ENCODE results near the gene DSC2. TPM values are rescaled to one million over a fixed set of nuclear protein-coding genes. Genes with fewer than 3 reads are reported as not detected.

DSC2 gene
- polyA plus RNA-seq, 1 donor from 2014 or later, result not detected

- Mint-ChIP-seq H3K36me3 (no peaks in the 10 kb centered on the region), H3K4me1 (no peaks in the 10 kb centered on the region), H3K9me3 (peaks cover 0 to 1% (median 0%) of the 10 kb centered on the region in 3 donors), H3K27me3 (no peaks in the 10 kb centered on the region), H3K27ac (no peak overlapping the region), H3K4me3 (no peak overlapping the region)
Measured at GRCh38 chr18:31066266-31066665, 36.0 kb downstream of the DSC2 start.

DNA sequence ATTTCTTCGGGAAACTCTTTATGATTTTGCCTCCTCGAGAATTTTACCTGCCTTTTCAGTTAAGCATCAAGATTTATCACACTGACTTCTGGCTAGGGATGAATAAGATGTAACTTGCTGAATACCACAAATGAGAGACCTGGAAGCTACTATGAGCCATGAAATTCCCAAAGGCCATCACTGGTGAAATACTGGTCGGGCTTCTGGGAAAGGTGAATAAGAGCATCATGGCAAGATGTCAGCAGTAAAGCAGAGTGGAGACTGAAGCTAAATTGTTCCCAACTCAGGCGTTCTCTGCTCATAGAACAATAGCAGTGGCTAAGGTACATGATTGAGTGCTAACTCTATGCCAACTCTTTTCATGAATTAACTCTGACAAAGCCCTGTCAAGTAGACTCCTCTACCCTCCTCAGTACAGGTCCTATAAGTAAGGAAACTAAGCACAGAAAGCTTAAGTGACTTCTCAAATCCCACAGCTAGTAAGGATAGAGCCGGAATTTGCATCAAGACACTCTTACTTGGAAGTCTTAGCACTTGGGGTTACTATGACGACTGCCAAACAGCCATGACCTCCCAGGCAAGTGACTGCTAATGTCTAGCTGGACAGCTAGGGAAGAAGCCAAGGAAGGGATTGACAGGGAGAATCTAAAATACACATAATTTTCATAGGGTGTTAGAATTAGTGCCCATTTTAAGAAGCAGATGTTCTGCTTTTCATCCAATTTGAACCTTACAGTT is 37.0 kb downstream of the DSC2 start:
- Mint-ChIP-seq H3K27me3 (no peaks in the 10 kb centered on the region), H3K36me3 (no peaks in the 10 kb centered on the region), H3K4me3 (no peak overlapping the region), H3K27ac (no peak overlapping the region), H3K9me3 (peaks cover 0 to 1% (median 0%) of the 10 kb centered on the region in 3 donors), H3K4me1 (no peaks in the 10 kb centered on the region)

- Mint-ChIP-seq H3K36me3 (no peaks in the 10 kb centered on the region), H3K9me3 (no peaks in the 10 kb centered on the region), H3K27ac (no peak overlapping the region), H3K27me3 (no peaks in the 10 kb centered on the region), H3K4me3 (no peak overlapping the region), H3K4me1 (no peaks in the 10 kb centered on the region)
Measured at GRCh38 chr18:31064130-31064529, 38.1 kb downstream of the DSC2 start.

GRCh38 chr18:31061945-31062344 is 40.3 kb downstream of the DSC2 start:
- no peak overlapping the region for H3K4me3 Mint-ChIP-seq
- H3K36me3 Mint-ChIP-seq, result no peaks in the 10 kb centered on the region
- H3K27me3 Mint-ChIP-seq, result no peaks in the 10 kb centered on the region
- H3K27ac Mint-ChIP-seq, result no peak overlapping the region
- H3K9me3 Mint-ChIP-seq, result no peaks in the 10 kb centered on the region
- H3K4me1 Mint-ChIP-seq, result no peaks in the 10 kb centered on the region

- no peak overlapping the region for H3K4me3 Mint-ChIP-seq
- H3K9me3 Mint-ChIP-seq, result peaks cover 0 to 2% (median 0%) of the 10 kb centered on the region in 3 donors
- H3K27me3 Mint-ChIP-seq, result no peaks in the 10 kb centered on the region
- no peak overlapping the region for H3K27ac Mint-ChIP-seq
- no peaks in the 10 kb centered on the region for H3K36me3 Mint-ChIP-seq
- H3K4me1 Mint-ChIP-seq, result no peaks in the 10 kb centered on the region
Measured at GRCh38 chr18:31058897-31059296, 43.3 kb downstream of the DSC2 start.

GRCh38 chr18:31057917-31058316 is 44.3 kb downstream of the DSC2 start:
- H3K4me1 Mint-ChIP-seq, result no peaks in the 10 kb centered on the region
- no peak overlapping the region for H3K27ac Mint-ChIP-seq
- H3K9me3 Mint-ChIP-seq, result peaks cover 0 to 3% (median 2%) of the 10 kb centered on the region in 3 donors
- no peaks in the 10 kb centered on the region for H3K27me3 Mint-ChIP-seq
- H3K36me3 Mint-ChIP-seq, result no peaks in the 10 kb centered on the region
- H3K4me3 Mint-ChIP-seq, result no peak overlapping the region

GRCh38 chr18:31057051-31057450 is 45.2 kb downstream of the DSC2 start:
- Mint-ChIP-seq H3K9me3 (peaks cover 0 to 7% (median 4%) of the 10 kb centered on the region in 3 donors), H3K27ac (no peak overlapping the region), H3K4me3 (no peak overlapping the region), H3K27me3 (no peaks in the 10 kb centered on the region), H3K4me1 (no peaks in the 10 kb centered on the region), H3K36me3 (no peaks in the 10 kb centered on the region)

DNA sequence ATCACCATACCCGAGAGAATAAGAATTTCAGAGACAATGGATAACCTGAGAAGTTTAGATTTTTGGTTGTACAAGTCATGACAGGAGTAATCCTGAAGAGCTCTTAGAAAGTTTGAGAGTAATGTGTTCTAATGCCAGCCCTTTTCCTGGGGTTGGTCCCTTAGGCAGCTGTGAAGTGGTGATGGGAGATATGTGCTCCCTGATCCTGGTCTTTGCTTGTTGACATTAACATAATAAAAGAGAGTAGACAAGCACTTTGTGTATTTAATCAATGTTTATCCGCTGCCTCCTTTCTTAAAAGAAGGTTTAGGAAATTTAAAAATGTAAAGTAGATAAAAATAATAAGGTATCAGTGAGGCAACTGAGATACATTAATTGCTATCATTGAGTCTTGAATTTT is 45.9 kb downstream of the DSC2 start:
- no peaks in the 10 kb centered on the region for H3K36me3 Mint-ChIP-seq
- H3K9me3 Mint-ChIP-seq, result peaks cover 0 to 7% (median 4%) of the 10 kb centered on the region in 3 donors
- H3K27me3 Mint-ChIP-seq, result no peaks in the 10 kb centered on the region
- no peak overlapping the region for H3K27ac Mint-ChIP-seq
- H3K4me1 Mint-ChIP-seq, result no peaks in the 10 kb centered on the region
- no peak overlapping the region for H3K4me3 Mint-ChIP-seq

DNA sequence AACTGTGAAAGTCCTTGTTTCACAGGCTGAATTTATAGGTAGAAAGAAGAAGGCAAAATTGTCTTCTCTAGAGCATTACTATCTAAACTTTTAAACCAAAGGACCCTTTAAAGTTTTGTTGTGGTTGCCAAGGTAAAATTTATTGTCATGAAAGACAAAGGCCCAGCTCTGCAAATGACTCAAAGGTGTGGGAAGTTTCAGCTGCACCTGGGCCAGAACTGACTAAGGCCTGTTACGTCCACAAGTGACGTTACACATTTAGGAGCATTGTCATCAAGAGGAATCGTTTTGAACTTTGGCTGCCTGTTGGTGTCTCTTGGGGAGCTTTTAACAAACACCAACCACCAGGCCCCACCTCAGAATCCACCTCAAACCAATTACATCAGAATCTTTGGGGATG is 51.6 kb downstream of the DSC2 start:
- Mint-ChIP-seq H3K4me1 (no peaks in the 10 kb centered on the region), H3K27ac (no peak overlapping the region), H3K27me3 (no peaks in the 10 kb centered on the region), H3K36me3 (no peaks in the 10 kb centered on the region), H3K9me3 (peaks cover 4 to 15% (median 11%) of the 10 kb centered on the region in 3 donors), H3K4me3 (no peak overlapping the region)

DNA sequence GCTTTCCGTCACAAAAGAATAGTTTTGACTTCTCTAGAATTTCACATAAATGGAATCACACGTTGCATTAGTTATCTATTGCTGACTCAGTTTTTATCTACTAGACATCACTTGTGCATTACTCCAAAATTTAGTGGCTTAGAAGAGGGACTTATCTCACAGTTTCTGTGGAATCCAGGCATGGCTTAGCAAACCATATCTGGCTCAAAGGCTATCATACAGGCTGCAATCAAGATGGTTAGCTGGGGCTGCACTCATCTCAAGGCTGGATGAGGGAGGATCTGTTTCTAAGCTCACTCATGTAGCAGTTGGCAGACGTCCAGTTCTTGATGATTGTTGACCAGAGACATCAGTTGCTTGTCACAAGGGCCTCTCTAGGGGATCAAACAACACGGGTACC is 53.0 kb downstream of the DSC2 start:
- no peaks in the 10 kb centered on the region for H3K27me3 Mint-ChIP-seq
- no peaks in the 10 kb centered on the region for H3K4me1 Mint-ChIP-seq
- peaks cover 4 to 18% (median 9%) of the 10 kb centered on the region in 3 donors for H3K9me3 Mint-ChIP-seq
- no peaks in the 10 kb centered on the region for H3K36me3 Mint-ChIP-seq
- H3K27ac Mint-ChIP-seq, result no peak overlapping the region
- H3K4me3 Mint-ChIP-seq, result no peak overlapping the region

DNA sequence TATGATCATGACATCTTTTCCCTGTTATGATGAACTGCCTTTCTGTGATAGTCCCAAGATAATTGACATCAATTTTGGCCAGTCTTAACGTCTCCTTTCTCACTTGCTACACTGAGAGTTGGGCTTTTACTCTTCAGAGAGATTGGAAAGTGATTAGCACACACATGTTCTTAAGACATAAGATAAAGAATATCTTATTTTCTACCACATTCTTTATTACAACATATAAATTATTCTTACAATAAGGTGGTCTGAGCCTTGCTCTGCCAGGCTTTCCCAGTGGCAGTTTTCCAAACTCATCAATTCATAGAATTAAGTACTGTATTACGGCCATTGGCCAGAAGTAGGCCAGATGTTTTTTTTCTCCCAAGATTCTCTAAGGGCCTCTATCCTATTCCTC is 54.0 kb downstream of the DSC2 start:
- H3K4me3 Mint-ChIP-seq, result no peak overlapping the region
- peaks cover 3% of the 10 kb centered on the region for H3K27me3 Mint-ChIP-seq
- H3K27ac Mint-ChIP-seq, result no peak overlapping the region
- peaks cover 6 to 22% (median 11%) of the 10 kb centered on the region in 3 donors for H3K9me3 Mint-ChIP-seq
- H3K36me3 Mint-ChIP-seq, result no peaks in the 10 kb centered on the region
- H3K4me1 Mint-ChIP-seq, result no peaks in the 10 kb centered on the region

DNA sequence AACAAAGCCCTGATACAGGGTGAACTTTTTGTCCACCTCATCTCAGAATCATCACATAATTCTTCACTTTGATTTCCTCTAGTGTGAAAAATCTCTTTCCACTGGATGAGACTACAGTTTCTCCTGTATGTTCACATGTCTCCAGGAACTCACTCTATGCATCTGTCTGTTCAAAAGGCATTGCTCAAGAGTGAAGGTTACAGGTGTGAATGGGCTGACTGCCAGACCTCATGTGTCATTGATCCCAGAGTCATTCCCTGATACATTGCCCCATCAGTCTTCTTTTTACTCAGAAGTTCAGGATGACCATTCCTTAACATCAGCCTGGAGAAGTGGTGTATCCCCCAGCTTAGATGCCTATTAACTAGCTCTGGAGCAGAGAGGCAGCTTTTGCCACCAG is 55.3 kb downstream of the DSC2 start:
- H3K9me3 Mint-ChIP-seq, result peaks cover 6 to 17% (median 11%) of the 10 kb centered on the region in 3 donors
- H3K36me3 Mint-ChIP-seq, result no peaks in the 10 kb centered on the region
- no peak overlapping the region for H3K27ac Mint-ChIP-seq
- no peak overlapping the region for H3K4me3 Mint-ChIP-seq
- no peaks in the 10 kb centered on the region for H3K4me1 Mint-ChIP-seq
- H3K27me3 Mint-ChIP-seq, result peaks cover 9% of the 10 kb centered on the region

- H3K27me3 Mint-ChIP-seq, result peaks cover 19% of the 10 kb centered on the region
- H3K9me3 Mint-ChIP-seq, result peaks cover 6 to 17% (median 11%) of the 10 kb centered on the region in 3 donors
- peaks cover 1% of the 10 kb centered on the region for H3K36me3 Mint-ChIP-seq
- H3K4me1 Mint-ChIP-seq, result no peaks in the 10 kb centered on the region
- H3K4me3 Mint-ChIP-seq, result no peak overlapping the region
- no peak overlapping the region for H3K27ac Mint-ChIP-seq
Measured at GRCh38 chr18:31045599-31045998, 56.6 kb downstream of the DSC2 start.

- peaks cover 19% of the 10 kb centered on the region for H3K27me3 Mint-ChIP-seq
- H3K4me1 Mint-ChIP-seq, result no peaks in the 10 kb centered on the region
- no peak overlapping the region for H3K4me3 Mint-ChIP-seq
Measured at GRCh38 chr18:31044926-31045325, 57.3 kb downstream of the DSC2 start.

DNA sequence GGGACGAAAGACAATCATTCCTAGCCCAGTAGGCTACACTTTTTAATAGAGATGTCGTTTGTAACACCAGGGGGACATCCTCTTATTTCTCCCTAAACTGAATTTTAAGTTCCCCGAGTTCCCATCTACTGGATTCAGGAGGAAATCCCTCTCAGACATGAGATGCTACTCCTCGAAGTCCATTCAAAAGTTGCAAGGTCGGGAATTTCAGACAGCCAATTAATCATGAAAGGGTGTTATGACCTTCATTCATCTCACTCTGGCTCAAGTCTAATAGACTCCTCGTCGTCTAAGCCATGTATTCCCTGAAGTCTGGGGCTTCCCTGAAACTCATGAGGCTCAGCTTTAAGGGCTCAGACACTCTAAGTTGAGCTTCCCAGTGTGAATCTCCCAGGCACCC is 58.5 kb downstream of the DSC2 start:
- Mint-ChIP-seq H3K36me3 (peaks cover 2% of the 10 kb centered on the region), H3K9me3 (peaks cover 6 to 17% (median 11%) of the 10 kb centered on the region in 3 donors), H3K4me1 (no peaks in the 10 kb centered on the region), H3K4me3 (no peak overlapping the region), H3K27me3 (peaks cover 19% of the 10 kb centered on the region), H3K27ac (no peak overlapping the region)

More at GRCh38 chr18:31044926-31045325, 57.3 kb downstream of the DSC2 start:
- Mint-ChIP-seq H3K36me3 (peaks cover 2% of the 10 kb centered on the region), H3K9me3 (peaks cover 6 to 17% (median 11%) of the 10 kb centered on the region in 3 donors), H3K27ac (no peak overlapping the region)
